Parathyroid adenoma (tissue), 2 donors: ENCODE results near the gene GAS7.

Experiments
- H2AFZ ChIP-seq: fragments of 300-600 bp; sonication (generic); one replicate; pipeline ENCODE4 v1.7.0; 2017; ENCODE audit warnings: antibody characterized with exemption, mild to moderate bottlenecking
- H3K27ac ChIP-seq: fragments of 300-600 bp; sonication (generic); one replicate; pipeline ENCODE4 v1.7.0; 2017
- H3K27me3 ChIP-seq: fragments of 300-600 bp; sonication (generic); one replicate; pipeline ENCODE4 v1.7.0; 2017; ENCODE audit warnings: low read length; ENCODE audit not compliant: control insufficient read depth, insufficient read depth
- H3K36me3 ChIP-seq: fragments of 300-600 bp; sonication (generic); one replicate; pipeline ENCODE4 v1.7.0; 2017; ENCODE audit warnings: low read length; ENCODE audit not compliant: control insufficient read depth, insufficient read depth
- H3K4me1 ChIP-seq: fragments of 300-600 bp; sonication (generic); one replicate; pipeline ENCODE4 v1.7.0; 2017; ENCODE audit warnings: control low read depth
- H3K4me2 ChIP-seq: fragments of 300-600 bp; sonication (generic); one replicate; pipeline ENCODE4 v1.7.0; 2017; ENCODE audit warnings: low read length
- H3K4me3 ChIP-seq: fragments of 300-600 bp; sonication (generic); one replicate; pipeline ENCODE4 v1.7.0; 2017; ENCODE audit warnings: low read depth, low read length
- H3K79me2 ChIP-seq: fragments of 300-600 bp; sonication (generic); one replicate; pipeline ENCODE4 v1.7.0; 2017; ENCODE audit warnings: control low read depth
- H3K9ac ChIP-seq: fragments of 300-600 bp; sonication (generic); one replicate; pipeline ENCODE4 v1.7.0; 2017; ENCODE audit warnings: mild to moderate bottlenecking
- H3K9me3 ChIP-seq: fragments of 300-600 bp; sonication (generic); one replicate; pipeline ENCODE4 v1.7.0; 2017; ENCODE audit warnings: low read length; ENCODE audit not compliant: control insufficient read depth
- TF ChIP-seq, protein P1 (sequence below): fragments of 300-600 bp; sonication (generic); IDR thresholded peaks from one replicate; pipeline ENCODE4 v1.7.0; 2017; ENCODE audit warnings: antibody characterized with exemption, mild to moderate bottlenecking
- donor health status: primary hyperparathyroidism.

The GAS7 gene

DNA sequence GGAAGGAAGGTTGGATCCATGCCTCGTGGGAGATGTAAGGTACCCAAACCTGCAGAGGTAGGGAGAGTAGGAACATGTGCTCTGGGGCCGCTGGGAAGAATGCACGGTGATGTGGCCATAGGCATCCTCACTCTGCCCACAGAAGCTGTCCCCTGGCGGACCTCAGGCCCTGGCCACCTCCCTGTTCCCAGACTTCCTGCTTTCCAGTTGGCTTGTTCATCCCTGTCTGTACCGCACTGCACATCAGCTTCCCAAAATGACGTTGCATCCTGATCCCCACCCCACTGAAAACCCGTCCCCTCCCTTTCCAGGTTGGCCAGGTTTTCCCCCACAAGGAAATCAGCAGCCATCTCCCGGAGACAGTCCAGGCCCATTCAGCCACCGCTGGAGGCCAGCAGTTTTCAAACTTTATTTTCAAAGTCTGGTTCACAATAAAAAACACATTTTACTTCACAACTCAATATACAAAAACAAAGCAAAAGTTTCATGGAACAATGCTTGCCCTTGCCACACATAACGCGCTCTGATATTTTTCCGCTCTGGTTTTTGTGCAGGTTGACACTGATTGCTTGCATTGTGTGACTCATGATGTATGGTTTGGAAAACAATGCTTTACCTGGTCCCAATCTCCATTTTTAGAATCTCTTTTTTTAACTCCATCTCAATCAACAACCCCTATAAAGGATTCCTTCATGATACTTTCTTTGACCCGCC lies 143.0 kb downstream of the GAS7 start:
- H3K36me3 ChIP-seq, result no peaks in the 10 kb centered on the region
- H2AFZ ChIP-seq, result no peak overlapping the region
- no peaks in the 10 kb centered on the region for H3K79me2 ChIP-seq
- TF ChIP-seq, protein P1, sequence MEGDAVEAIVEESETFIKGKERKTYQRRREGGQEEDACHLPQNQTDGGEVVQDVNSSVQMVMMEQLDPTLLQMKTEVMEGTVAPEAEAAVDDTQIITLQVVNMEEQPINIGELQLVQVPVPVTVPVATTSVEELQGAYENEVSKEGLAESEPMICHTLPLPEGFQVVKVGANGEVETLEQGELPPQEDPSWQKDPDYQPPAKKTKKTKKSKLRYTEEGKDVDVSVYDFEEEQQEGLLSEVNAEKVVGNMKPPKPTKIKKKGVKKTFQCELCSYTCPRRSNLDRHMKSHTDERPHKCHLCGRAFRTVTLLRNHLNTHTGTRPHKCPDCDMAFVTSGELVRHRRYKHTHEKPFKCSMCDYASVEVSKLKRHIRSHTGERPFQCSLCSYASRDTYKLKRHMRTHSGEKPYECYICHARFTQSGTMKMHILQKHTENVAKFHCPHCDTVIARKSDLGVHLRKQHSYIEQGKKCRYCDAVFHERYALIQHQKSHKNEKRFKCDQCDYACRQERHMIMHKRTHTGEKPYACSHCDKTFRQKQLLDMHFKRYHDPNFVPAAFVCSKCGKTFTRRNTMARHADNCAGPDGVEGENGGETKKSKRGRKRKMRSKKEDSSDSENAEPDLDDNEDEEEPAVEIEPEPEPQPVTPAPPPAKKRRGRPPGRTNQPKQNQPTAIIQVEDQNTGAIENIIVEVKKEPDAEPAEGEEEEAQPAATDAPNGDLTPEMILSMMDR, result no peak
- no peak overlapping the region for H3K4me3 ChIP-seq
- H3K9ac ChIP-seq, result no peak overlapping the region
- H3K4me1 ChIP-seq, result no peaks in the 10 kb centered on the region
- no peak overlapping the region for H3K4me2 ChIP-seq
- H3K27me3 ChIP-seq, result no peaks in the 10 kb centered on the region
- no peaks in the 10 kb centered on the region for H3K9me3 ChIP-seq
- no peak overlapping the region for H3K27ac ChIP-seq

DNA sequence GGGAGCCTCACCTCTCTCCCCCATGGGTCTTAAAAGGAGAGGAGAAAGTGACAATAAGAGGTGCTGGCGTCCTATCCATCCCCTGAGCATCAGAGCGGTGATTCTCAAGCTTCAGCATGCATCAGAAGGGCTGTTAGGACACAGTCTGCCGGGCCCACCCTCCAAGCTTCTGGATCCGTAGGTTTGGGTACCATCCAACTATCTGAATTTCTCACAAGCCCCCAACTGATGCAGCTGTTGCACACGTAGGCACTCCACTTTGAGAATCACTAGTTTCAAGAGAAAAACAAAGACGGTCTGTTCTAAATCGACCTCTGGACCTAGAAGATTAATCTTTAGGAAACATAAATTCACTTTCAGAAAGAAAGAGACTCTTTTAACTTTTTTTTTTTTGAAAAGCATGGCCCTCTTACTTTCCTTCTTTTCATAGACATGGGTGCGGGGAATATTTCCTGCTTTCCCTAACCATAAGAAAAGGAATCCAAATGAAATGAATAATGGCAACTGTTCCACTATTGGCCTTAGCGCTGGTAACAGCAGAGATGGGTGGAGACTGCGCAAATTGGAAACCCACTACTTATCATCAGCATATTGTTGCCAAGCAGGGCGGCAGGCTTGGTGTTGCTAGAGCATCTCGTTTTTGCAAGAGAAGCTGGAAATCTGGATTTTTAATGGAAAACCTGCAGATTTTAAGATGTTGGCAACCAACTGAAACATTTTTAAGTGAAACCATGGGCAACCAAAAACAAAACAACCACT lies 144.4 kb downstream of the GAS7 start:
- Histone ChIP-seq H3K9ac (no peak overlapping the region), H3K36me3 (no peaks in the 10 kb centered on the region), H3K4me3 (no peak overlapping the region), H3K4me2 (no peak overlapping the region), H3K9me3 (no peaks in the 10 kb centered on the region), H3K27me3 (no peaks in the 10 kb centered on the region), H2AFZ (no peak overlapping the region), H3K4me1 (no peaks in the 10 kb centered on the region), H3K79me2 (no peaks in the 10 kb centered on the region), H3K27ac (no peak overlapping the region)
- TF ChIP-seq, protein P1, result no peak

DNA sequence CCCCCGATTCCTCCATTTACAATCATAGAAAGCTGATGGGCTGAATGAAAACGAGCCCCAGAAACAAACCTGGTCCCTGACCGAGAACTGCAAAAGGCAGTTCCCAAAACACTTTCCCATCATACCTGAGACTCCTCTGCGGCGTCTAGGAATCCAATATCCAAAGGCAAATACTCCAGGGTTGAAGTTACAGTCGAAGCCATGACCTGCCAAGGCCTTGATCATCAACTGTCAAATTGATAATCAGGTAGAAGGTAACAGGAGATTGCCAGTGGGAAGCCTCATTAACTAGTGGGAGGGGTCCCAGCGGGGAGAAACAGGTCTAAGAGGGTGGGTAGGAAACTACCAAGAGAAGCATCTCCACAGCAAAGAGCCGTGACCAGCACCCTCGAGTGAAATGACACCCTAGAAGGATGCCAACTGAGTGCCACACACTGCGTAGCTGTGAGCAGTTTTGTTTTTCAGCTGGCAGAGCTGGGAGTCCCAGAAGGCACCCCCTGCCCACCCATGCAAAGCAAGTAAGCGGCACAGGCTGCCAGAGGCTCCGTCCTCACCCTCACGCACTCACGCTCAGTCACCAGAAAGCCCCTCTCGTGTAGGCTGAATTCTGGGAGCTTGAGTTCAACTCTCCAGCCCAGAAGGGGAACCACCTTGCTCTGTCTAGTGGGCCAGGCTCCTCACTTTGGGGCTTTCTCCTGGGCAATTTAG lies 146.1 kb downstream of the GAS7 start:
- no peak overlapping the region for H3K27ac ChIP-seq
- no peaks in the 10 kb centered on the region for H3K9me3 ChIP-seq
- H3K36me3 ChIP-seq, result no peaks in the 10 kb centered on the region
- H3K79me2 ChIP-seq, result no peaks in the 10 kb centered on the region
- H3K9ac ChIP-seq, result no peak overlapping the region
- no peak overlapping the region for H3K4me2 ChIP-seq
- no peaks in the 10 kb centered on the region for H3K4me1 ChIP-seq
- no peak overlapping the region for H2AFZ ChIP-seq
- TF ChIP-seq, protein P1, result no peak
- no peaks in the 10 kb centered on the region for H3K27me3 ChIP-seq
- no peak overlapping the region for H3K4me3 ChIP-seq

DNA sequence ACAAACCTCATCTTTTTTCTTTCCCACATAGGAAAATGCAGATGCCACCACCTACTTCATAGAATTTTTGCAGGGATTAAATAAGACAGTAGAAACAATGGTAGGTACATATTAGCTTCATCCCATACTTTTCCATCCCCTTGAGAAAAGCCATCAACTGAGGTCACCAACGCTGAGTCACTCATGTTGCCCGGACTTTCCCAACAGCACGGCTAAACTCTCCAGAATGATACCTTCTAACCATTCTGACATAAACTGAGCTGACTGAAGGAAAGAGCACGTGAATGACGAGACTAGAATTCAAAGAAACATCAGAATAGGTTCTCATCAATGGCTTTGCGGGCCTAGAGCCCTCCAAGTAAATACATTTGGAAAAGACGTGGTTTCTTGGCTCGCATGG lies 147.3 kb downstream of the GAS7 start:
- Histone ChIP-seq H3K9me3 (no peaks in the 10 kb centered on the region), H3K27ac (no peak overlapping the region), H3K9ac (no peak overlapping the region), H3K79me2 (no peaks in the 10 kb centered on the region), H3K27me3 (no peaks in the 10 kb centered on the region), H3K36me3 (no peaks in the 10 kb centered on the region), H3K4me3 (no peak overlapping the region), H3K4me2 (no peak overlapping the region), H3K4me1 (no peaks in the 10 kb centered on the region), H2AFZ (no peak overlapping the region)
- TF ChIP-seq, protein P1, result no peak
